Central memory CD8-positive, alpha-beta T cell (primary cell): ENCODE results near the gene CACNA2D2.
A peak's percentile ranks its signal among the peaks of the same experiment; 100 is the strongest.

ENCODE experiments used
- ATAC-seq: fragments of 150-1000 bp; cut with Tn5 transposase; replicated peaks from 2 replicates; pipeline ENCODE4 v1.10.0; 2022; ENCODE audit warnings: mild to moderate bottlenecking, moderate FRiP score, moderate number of reproducible peaks; ENCODE audit not compliant: poor library complexity, severe bottlenecking; ENCODE audit errors: extremely low read depth
- DNase-seq, 2 donors: peaks; one replicate each; pipeline ENCODE4 v3.0.0; 2021; ENCODE audit warnings: low spot score in 2 of 2
- H3K27ac Mint-ChIP-seq: one replicate; pipeline ENCODE4 v1.8.0; 2022; ENCODE audit warnings: low read depth, mild to moderate bottlenecking, moderate library complexity, mixed read lengths
- H3K27me3 Mint-ChIP-seq: one replicate; pipeline ENCODE4 v1.8.0; 2022; ENCODE audit warnings: mixed read lengths
- H3K36me3 Mint-ChIP-seq: one replicate; pipeline ENCODE4 v1.8.0; 2022; ENCODE audit warnings: mild to moderate bottlenecking, moderate library complexity, mixed read lengths; ENCODE audit not compliant: insufficient read depth
- H3K4me1 Mint-ChIP-seq: one replicate; pipeline ENCODE4 v1.8.0; 2022; ENCODE audit warnings: mixed read lengths
- H3K4me3 Mint-ChIP-seq: one replicate; pipeline ENCODE4 v1.8.0; 2022; ENCODE audit warnings: mild to moderate bottlenecking, moderate library complexity, mixed read lengths
- H3K9me3 Mint-ChIP-seq: one replicate; pipeline ENCODE4 v1.8.0; 2022; ENCODE audit warnings: mixed read lengths

CACNA2D2 gene

GRCh38 chr3:50419595-50420370, 83.7 kb downstream of the CACNA2D2 start:
- Mint-ChIP-seq H3K4me1 (peaks cover 34% of the 10 kb centered on the region), H3K27ac (no peak overlapping the region), H3K4me3 (no peak overlapping the region), H3K36me3 (peaks cover 1% of the 10 kb centered on the region), H3K9me3 (no peaks in the 10 kb centered on the region), H3K27me3 (no peaks in the 10 kb centered on the region)
- DNase-seq (no peak), ATAC-seq (no peak)

DNA sequence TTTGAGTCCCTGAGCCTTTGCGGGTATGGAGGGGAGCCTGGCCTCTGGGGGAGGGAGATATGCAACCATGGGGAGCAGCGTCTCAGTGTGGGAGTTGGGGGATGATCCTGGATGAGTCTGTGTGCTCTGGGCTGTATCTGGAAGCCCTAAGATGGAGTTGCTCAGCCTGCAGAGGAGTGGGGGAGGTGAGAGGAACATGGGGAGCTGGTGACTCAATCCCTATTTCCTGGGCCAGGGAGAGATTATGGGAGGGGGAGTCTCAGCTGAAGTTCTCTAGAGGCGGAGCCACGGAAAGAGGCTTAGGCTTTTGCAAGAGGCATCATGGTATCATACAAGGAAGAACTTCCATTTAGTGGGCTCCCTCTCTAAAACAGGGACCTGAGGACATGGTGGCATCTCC, 84.6 kb downstream of the CACNA2D2 start:
- Mint-ChIP-seq H3K4me3 (no peak overlapping the region), H3K27ac (peak overlapping the region; percentile 29), H3K4me1 (peaks cover 34% of the 10 kb centered on the region), H3K36me3 (peaks cover 1% of the 10 kb centered on the region), H3K9me3 (no peaks in the 10 kb centered on the region), H3K27me3 (no peaks in the 10 kb centered on the region)
- no peak for DNase-seq
- no peak for ATAC-seq

DNA sequence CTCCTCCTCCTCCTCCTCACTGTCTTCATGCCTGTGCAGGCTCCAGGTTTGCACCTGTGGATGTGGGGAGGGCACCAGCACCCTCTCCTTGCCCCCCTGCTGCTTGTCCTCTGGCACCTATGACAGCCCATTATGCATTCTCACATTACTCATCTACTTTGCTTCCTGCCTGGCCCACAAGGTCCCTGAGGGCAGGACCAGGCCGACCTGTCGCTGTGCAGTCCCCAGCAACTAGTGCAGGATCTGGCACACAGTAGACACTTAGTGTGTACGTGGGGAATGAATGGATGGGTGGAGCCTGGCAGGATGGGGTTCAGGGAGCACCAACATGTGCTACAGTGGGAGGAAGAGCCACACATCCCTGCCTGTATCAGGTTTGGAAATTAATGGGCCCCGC, 85.8 kb downstream of the CACNA2D2 start:
- peak overlapping the region; percentile 8 for H3K27ac Mint-ChIP-seq
- H3K27me3 Mint-ChIP-seq = no peaks in the 10 kb centered on the region
- H3K4me1 Mint-ChIP-seq = peaks cover 34% of the 10 kb centered on the region
- no peak for DNase-seq
- no peak overlapping the region for H3K4me3 Mint-ChIP-seq
- H3K9me3 Mint-ChIP-seq = no peaks in the 10 kb centered on the region
- peaks cover 1% of the 10 kb centered on the region for H3K36me3 Mint-ChIP-seq
- ATAC-seq = no peak

GRCh38 chr3:50416736-50417636, 86.4 kb downstream of the CACNA2D2 start:
- Mint-ChIP-seq H3K27me3 (no peaks in the 10 kb centered on the region), H3K36me3 (peaks cover 1% of the 10 kb centered on the region), H3K4me3 (no peak overlapping the region), H3K9me3 (no peaks in the 10 kb centered on the region), H3K27ac (peak overlapping the region; percentile 8), H3K4me1 (peaks cover 28% of the 10 kb centered on the region)
- ATAC-seq = no peak
- DNase-seq = no peak

GRCh38 chr3:50415816-50416215, 87.6 kb downstream of the CACNA2D2 start:
- Mint-ChIP-seq H3K4me1 (peaks cover 27% of the 10 kb centered on the region), H3K9me3 (no peaks in the 10 kb centered on the region), H3K4me3 (no peak overlapping the region), H3K27me3 (no peaks in the 10 kb centered on the region), H3K36me3 (no peaks in the 10 kb centered on the region), H3K27ac (peak overlapping the region; percentile 79)
- no peak for DNase-seq
- no peak for ATAC-seq

- Mint-ChIP-seq H3K27me3 (no peaks in the 10 kb centered on the region), H3K9me3 (no peaks in the 10 kb centered on the region), H3K27ac (no peak overlapping the region), H3K4me3 (no peak overlapping the region), H3K36me3 (no peaks in the 10 kb centered on the region), H3K4me1 (peaks cover 27% of the 10 kb centered on the region)
- no peak for DNase-seq
- ATAC-seq = no peak
These were observed 88.4 kb downstream of the CACNA2D2 start for GRCh38 chr3:50415061-50415460.

DNA sequence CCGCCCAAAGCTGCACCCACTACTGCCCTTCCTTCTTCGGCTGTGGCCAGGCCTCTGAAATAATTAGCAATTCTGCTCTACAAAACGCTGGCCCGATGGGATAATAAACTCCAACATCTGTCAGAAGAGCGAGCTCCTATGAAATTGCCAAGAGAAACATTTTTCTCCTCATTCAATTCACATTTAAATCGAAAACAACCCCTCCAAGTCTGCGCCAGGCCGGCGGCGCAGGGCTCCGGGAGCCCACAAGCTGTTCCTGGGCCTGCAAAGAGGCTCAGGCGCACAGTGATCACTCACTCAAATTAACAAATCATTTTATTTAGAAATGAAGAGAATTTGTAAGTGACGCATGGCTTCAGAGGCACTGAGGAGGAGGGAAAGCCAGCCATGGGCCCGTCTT, 88.8 kb downstream of the CACNA2D2 start:
- no peak for DNase-seq
- Mint-ChIP-seq H3K9me3 (no peaks in the 10 kb centered on the region), H3K4me1 (peaks cover 27% of the 10 kb centered on the region), H3K36me3 (no peaks in the 10 kb centered on the region), H3K27ac (no peak overlapping the region), H3K27me3 (no peaks in the 10 kb centered on the region), H3K4me3 (no peak overlapping the region)
- ATAC-seq = no peak

DNA sequence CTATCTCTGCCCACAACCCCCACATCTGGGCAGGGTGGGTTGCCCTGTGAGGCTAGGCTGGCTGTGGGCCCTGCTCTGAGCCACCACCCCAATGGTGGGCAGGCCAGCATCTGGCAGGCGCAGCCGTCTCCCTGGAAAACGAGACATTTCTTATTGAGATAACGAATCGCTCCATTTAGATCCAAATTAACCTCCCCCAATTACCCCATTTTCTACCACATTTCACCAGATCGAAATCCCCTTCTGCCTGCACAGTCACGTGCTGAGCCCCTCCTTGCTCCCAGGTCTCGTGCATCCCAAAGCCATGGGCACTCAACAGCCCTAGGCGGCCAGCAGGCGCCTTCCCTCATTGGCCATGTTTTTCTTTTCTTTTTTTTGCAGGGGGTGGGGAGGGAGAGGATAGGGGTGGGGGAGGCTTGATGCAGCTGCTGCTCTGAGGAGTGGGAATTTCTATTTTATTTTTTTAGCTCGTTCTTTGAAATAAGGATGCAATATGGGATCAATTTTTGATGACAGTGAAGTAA, 91.1 kb downstream of the CACNA2D2 start:
- Mint-ChIP-seq H3K27ac (no peak overlapping the region), H3K4me3 (no peak overlapping the region), H3K9me3 (no peaks in the 10 kb centered on the region), H3K36me3 (no peaks in the 10 kb centered on the region), H3K27me3 (no peaks in the 10 kb centered on the region), H3K4me1 (peaks cover 19% of the 10 kb centered on the region)
- ATAC-seq (no peak), DNase-seq (no peak)

DNA sequence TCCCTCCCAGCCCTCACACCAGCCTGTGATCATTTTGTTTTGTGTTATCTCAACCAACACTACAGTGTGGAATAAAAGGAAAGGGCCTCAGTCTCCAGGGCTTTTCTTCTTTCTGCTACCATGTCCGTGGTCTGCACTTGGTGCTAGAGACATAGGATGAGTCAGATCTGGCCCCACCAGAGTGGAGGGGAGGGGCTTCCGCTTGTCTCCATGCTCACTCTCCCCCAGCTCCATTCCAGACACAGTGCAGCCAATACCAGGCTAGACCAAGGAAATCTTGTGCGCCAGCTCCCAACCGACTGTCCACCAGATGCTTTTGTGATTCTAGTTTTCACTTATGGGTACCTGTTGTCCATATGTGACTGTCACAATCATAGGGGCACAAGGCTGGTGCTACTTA, 92.2 kb downstream of the CACNA2D2 start:
- ATAC-seq = no peak

GRCh38 chr3:50410608-50411139, 92.8 kb downstream of the CACNA2D2 start:
- ATAC-seq = no peak
- Mint-ChIP-seq H3K9me3 (no peaks in the 10 kb centered on the region), H3K27me3 (no peaks in the 10 kb centered on the region), H3K4me1 (peaks cover 3% of the 10 kb centered on the region), H3K4me3 (no peak overlapping the region), H3K27ac (no peak overlapping the region), H3K36me3 (no peaks in the 10 kb centered on the region)
- no peak for DNase-seq

More for the DNA sequence above, 92.2 kb downstream of the CACNA2D2 start:
- no peaks in the 10 kb centered on the region for H3K9me3 Mint-ChIP-seq
- peaks cover 9% of the 10 kb centered on the region for H3K4me1 Mint-ChIP-seq
- H3K4me3 Mint-ChIP-seq = no peak overlapping the region
- no peaks in the 10 kb centered on the region for H3K36me3 Mint-ChIP-seq
- H3K27me3 Mint-ChIP-seq = no peaks in the 10 kb centered on the region
- DNase-seq = no peak
- no peak overlapping the region for H3K27ac Mint-ChIP-seq

DNA sequence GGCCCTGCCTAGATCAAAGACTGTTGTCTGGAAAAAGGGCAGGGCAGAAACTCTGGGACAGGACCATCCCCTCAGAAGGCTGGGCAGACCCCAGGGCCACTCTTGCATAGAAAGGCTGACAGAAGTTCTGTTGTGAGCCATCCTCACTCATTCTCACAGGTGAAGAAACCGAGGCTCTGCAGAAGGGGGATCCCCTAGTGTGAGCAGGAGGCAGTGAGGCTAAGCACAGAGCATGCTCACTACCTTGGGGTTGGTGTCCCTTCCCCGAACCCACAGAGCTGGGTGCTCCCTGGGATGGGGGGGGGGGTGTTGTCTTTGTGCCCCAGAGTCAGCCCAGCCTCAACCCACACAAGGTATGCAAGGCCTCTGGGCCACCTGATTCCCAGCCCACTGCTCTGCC, 93.2 kb downstream of the CACNA2D2 start:
- H3K27me3 Mint-ChIP-seq = no peaks in the 10 kb centered on the region
- no peak overlapping the region for H3K27ac Mint-ChIP-seq
- DNase-seq (no peak), ATAC-seq (no peak)
- no peaks in the 10 kb centered on the region for H3K4me1 Mint-ChIP-seq
- no peaks in the 10 kb centered on the region for H3K36me3 Mint-ChIP-seq
- H3K9me3 Mint-ChIP-seq = no peaks in the 10 kb centered on the region
- H3K4me3 Mint-ChIP-seq = no peak overlapping the region

- Mint-ChIP-seq H3K27me3 (no peaks in the 10 kb centered on the region), H3K4me1 (peaks cover 4% of the 10 kb centered on the region), H3K9me3 (no peaks in the 10 kb centered on the region), H3K27ac (no peak overlapping the region), H3K4me3 (no peak overlapping the region), H3K36me3 (no peaks in the 10 kb centered on the region)
- ATAC-seq = no peak
- no peak for DNase-seq
These were observed 94.9 kb downstream of the CACNA2D2 start for GRCh38 chr3:50408443-50408944.
